ENCODE results near the gene MCAM.

The MCAM gene

GRCh38 chr11:119344291-119345010 lies 27.5 kb upstream of the MCAM start:
- no peak for DNase-seq

GRCh38 chr11:119343726-119344125 lies 26.8 kb upstream of the MCAM start:
- no peak for DNase-seq

- DNase-seq, result no peak
These were observed 25.6 kb upstream of the MCAM start for GRCh38 chr11:119342362-119343130.

- DNase-seq, result no peak
These were observed 25.0 kb upstream of the MCAM start for GRCh38 chr11:119342023-119342300.

GRCh38 chr11:119341222-119342022 lies 24.5 kb upstream of the MCAM start:
- no peak for DNase-seq

- no peak for DNase-seq
These were observed 23.6 kb upstream of the MCAM start, which contains the start of gene C1QTNF5 for GRCh38 chr11:119340335-119341221. TSS of gene C1QTNF5 (minus strand) at chr11:119340883. CDS start at chr11:119340397, 486 bp downstream.

- no peak for DNase-seq
These were observed 22.8 kb upstream of the MCAM start for GRCh38 chr11:119339589-119340334.

GRCh38 chr11:119338965-119339588 lies 22.1 kb upstream of the MCAM start:
- no peak for DNase-seq

- peak; percentile 46 for DNase-seq
These were observed 21.5 kb upstream of the MCAM start for GRCh38 chr11:119338318-119338890.

- DNase-seq, result no peak
These were observed 20.8 kb upstream of the MCAM start for GRCh38 chr11:119337581-119338317.

GRCh38 chr11:119336744-119337469 lies 20.0 kb upstream of the MCAM start:
- no peak for DNase-seq

GRCh38 chr11:119335655-119336543 lies 19.0 kb upstream of the MCAM start:
- no peak for DNase-seq

- DNase-seq, result no peak
These were observed 18.2 kb upstream of the MCAM start for GRCh38 chr11:119335091-119335654.

GRCh38 chr11:119334174-119334930 lies 17.4 kb upstream of the MCAM start, which contains the start of gene RNF26:
TSS of gene RNF26 (plus strand) at chr11:119334527. CDS start at chr11:119335123, 596 bp downstream.
- peak; percentile 93 for DNase-seq

- no peak for DNase-seq
These were observed 15.3 kb upstream of the MCAM start for GRCh38 chr11:119332111-119332765.

GRCh38 chr11:119330237-119330636 lies 13.3 kb upstream of the MCAM start:
- no peak for DNase-seq

- no peak for DNase-seq
These were observed 12.4 kb upstream of the MCAM start for GRCh38 chr11:119329320-119329719.

Data from stimulated activated naive CD4-positive, alpha-beta T cell treated with Interleukin-2 at 50 U/mL for 16 hours (primary cell).